Stimulated activated CD8-positive, alpha-beta memory T cell treated with anti-CD3 and anti-CD28 coated beads, Interleukin-7, amount 100 ng/mL, for 4 hours (primary cell): Measurements from ENCODE around the gene RNF112.
"Not testable (repeated sequence)": the region's sequence is repeated elsewhere in the genome, so short reads cannot be mapped to it uniquely, and the experiment has no call there.

Experiments
- DNase-seq, 2 donors: peaks; one replicate each; pipeline ENCODE4 v3.0.0-alpha.2; 2020; ENCODE audit warnings: low read depth in 2 of 2

RNF112 gene

DNA sequence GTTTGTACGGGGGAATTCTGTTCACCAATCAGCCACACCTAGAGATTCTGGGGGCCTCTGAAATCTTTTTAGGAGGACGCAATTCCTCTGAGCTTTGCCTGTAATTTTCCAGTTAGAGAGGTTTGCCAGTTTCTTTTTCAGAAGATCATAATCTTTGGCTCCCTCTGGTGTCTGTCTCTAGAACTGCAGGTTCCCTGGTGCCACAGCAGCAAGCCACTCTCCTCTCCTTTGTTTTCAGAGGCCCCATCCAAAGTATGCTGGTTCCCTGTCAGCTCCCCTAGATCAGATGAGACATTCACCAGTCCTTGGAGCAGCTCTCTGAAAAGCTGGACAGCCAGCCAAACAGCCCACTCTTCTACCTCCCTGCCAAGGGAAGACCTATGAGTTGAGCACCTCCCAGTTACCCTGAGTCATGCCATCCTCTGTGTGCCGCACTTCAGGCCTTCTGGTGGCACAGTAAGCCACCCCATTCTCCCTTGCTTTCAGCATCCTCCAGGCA, 36.1 kb downstream of the RNF112 start:
- peak; percentile 17 to 52 for DNase-seq

DNA sequence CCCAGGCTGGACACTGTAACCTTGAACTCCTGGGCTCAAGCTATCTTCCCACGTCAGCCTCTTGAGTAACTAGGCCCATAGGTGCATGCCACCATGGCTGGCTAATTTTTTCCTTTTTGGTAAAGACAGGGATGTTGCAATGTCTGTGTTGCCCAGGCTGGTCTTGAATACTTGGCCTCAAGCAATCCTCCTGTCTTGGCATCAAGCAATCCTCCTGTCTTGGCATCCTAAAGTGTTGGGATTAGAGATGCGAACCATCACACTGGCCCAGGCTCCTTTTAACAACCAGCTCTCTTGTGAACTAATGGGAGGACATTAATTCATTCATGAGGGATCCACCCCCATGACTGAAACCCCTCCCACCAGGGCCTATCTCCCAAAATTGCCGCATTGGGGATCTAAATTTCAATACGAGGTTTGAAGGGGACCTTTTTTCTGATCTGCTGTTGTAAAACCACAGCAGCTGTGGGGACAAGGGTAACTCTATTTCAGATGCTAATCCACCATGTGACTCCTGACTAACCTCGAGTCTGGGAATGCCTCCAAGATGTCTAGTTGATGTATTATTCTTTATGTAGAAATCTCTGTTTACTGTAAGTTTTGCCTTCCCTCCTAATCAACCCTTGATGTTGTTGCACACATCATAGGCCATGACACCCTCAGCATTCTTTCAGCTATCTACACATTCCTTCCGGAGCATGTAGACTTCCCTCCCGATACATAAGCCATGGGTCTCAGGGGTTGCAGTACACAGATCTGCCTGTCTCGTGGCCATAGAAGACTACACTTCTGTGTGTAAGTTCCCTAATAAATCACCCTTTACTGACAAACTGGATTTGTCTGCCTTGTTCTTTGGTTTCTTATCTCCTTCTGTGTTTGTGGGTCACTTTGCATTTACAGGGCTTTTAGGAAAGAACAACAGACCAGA, 37.6 kb downstream of the RNF112 start:
- DNase-seq: no peak

DNA sequence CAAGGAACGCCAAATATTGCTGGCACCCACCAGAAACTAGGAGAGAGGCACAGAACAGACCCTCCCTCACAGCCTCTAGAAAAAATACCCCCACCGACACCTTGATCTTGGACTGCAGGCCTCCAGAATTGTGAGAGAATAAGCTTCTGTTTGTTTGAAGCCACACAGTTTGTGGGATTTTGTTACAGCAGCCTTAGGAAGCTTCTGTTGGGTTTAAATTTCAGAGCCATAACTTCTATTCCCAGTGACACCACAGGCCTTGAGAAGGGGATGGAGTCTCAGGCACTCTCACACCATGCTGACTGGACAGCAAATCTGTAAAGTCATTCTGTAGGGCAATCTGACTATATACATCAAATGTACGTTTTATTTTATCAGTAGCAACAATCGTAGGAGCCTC, 38.6 kb downstream of the RNF112 start:
- no peak for DNase-seq

DNA sequence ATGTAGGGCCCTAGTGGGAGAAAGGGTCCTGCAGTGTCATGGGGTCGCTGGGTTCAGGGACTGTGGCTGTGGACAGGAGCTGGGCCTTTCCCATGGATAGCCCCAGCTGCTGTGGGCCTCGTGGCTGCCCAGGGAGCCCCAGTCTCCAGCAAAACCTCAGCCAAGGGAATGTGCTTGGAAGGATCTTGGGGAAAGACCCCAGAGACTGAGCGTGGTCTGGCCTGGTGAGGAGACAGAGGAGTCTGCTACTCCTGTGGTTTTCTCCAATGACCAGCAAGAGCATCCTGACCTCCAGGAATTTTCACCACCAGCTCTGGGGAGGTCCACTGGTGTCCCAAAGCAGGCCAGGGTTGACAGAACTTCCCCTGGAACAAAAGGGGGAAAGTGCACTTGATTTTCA, 42.3 kb downstream of the RNF112 start:
- no peak for DNase-seq

DNA sequence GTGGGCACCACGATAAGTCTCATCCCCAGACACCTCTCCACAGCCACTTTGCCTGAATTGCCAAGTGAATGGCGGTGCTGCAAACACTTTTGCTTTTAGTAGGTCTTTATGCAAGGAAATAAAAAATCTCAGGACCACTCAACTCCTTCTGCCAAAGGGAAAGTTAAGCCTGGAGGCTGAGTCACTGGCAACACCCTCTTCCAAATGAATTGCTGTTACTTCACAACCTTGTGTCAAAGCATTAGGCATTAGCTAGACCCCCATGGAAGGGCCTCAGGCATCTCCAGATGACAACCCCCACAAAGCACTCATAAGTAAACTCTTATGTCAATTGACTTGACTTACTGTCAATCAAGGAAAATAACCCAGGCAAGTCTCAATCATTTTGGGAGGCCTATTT, 43.0 kb downstream of the RNF112 start:
- no peak for DNase-seq

DNA sequence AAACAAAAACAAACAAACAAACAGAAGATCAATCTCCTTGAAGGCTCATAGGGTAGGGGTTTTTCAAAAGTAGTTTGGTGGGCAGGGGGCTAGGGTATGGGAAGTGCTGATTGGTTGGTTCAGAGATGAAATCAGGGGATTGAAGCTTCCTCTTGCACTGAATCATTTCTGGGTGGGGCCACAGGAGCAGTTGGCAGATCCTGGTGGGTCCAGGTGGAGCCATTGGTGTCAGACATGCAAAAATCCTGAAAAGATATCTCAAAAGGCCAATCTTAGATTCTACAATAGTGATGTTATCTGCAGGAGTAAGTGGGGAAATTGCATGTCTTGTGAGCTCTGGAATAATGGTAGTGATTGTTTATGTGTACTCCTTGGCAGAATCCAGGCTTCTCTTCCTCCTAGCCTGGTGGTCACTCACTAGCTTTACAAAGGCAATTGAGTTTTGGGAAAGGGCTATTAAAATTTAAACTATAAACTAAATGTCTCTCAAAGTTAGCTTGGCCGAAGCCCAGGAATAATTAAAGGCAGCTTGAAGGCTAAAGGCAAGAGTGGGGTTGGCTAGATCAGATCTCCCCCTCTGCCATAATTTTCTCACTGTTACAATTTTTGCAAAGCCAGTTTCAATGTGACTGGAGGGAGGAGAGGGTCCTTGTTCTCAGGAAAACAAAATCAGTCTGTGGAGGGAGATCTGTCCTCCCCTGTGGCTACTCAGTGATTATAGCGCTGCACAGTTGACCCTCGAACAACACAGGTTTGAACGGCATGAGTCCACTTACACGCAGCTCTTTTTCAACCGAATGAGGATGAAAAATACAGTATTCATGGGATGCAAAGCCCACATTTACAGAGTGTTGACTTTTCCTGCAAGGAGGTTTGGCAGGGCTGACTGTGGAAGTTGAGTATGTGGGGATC, 45.2 kb downstream of the RNF112 start:
- DNase-seq: no peak

DNA sequence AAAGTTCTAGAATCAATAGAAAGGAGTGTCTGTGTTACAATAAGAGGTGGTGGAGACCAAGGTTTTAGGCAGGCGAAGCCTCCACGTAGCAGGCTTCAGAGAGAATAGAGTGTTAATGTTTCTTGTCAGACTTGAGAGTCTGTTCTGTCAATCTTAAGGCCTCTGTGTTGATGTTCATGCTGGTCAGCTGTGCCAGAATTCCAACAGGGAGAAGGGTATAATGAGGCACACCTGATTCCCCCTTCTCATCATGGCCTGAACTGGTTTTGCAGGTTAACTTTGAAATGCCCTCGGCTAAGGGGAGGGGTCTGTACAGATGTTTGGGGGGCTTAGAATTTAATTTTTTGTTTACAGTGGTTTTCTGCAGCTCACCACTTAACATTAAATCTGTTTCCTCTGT, 46.0 kb downstream of the RNF112 start:
- no peak for DNase-seq

DNA sequence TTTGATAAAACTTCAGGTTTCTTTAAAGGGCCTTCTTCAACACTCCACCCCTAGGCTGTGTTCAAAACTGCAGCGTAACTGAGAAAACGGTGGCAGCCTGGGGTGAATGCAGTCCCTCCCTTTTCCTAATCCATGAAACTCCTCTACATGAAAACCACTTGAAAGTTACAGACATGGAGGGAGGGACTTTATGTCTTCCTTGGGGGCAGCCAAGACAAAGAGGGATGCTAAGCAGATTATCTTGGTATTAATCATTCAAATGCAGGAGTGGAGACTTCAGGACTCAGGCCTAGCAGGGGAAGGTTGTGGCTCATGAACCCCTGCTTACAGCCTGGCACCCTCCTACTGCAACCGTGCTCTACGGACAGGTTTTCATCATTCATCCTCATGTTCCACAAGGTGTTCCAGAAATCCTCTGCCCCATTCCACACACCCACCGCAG, 46.8 kb downstream of the RNF112 start:
- no peak for DNase-seq

DNA sequence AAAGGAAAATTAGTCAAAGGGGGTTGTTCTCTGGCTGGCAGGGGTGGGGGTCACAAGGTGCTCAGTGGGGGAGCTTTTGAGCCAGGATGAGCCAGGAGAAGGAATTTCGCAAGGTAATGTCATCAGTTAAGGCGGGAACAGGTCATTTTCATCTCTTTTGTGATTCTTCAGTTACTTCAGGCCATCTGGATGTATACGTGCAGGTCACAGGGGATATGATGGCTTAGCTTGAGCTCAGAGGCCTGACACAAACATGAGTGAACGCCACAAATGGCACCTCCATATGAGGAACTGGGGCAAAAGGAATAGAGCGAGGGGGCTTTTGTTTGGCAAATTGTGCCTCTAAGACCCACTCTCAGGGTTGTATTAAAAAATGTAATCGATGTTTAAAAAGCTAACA, 47.4 kb downstream of the RNF112 start:
- not testable (repeated sequence) for DNase-seq

DNA sequence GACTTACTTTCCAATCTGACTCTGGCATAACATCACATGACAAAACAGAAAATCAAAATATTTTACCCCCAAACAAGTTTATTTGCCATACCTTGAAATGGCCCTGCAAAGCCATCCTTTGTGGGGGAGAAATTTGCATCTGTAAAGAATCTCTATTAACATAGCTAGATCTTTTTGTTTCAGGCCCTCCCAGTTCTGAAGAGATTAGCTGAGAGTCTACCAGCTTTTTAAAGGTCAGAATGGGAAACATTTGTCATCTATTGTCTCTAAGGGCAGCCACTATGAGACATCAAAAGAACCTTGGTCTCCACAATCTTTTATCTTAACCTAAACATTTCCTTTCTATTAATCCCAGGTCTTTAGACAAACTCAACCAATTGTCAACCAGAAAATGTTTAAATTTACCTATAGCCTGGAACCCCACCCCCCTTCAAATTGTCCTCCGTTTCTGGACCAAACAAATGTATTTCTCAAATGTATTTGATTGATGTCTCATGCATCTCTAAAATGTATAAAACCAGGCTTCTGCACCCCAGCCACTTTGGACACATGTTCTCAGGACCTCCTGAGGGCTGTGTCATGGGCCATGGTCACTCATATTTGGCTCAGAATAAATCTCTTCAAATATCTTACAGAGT, 48.1 kb downstream of the RNF112 start:
- not testable (repeated sequence) for DNase-seq

DNA sequence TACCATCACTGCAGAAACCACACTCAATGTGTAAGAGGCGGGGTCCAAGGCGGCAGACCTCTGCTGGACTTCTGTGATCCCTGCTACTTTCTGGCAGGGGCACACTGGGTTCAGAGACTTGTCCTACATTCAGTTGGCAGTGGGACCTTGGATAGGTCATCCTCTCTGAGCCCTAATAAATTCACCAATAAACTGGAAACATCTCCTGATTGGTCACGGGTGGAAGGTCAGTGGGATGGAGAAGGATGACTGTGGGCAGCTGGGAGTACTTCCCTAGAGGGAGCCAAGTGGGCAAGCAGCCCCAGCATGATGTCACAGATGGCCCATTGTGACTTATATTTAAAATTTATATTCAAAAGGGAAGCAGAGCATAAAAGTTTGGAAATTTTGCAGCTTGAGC, 49.7 kb downstream of the RNF112 start:
- DNase-seq: no peak

DNA sequence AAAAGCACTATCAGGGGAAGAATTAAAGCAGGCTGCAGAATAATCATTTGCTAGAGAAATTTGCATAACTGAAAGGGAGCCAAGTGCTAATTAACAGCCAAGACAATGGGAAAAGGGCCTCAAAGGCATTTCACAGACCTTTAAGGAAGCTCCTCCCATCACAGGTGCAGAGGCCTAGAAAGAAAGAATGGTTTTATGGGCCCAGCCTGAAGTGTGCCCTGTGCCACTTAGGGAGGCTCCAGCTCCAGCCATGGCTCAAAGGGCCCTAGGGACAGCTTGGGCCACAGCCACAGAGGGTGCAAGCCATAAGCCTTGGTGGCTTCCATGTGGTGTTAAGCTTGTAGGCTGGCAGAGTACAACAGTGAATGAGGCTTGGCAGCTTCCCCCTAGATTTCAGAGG, 50.1 kb downstream of the RNF112 start:
- DNase-seq: no peak

DNA sequence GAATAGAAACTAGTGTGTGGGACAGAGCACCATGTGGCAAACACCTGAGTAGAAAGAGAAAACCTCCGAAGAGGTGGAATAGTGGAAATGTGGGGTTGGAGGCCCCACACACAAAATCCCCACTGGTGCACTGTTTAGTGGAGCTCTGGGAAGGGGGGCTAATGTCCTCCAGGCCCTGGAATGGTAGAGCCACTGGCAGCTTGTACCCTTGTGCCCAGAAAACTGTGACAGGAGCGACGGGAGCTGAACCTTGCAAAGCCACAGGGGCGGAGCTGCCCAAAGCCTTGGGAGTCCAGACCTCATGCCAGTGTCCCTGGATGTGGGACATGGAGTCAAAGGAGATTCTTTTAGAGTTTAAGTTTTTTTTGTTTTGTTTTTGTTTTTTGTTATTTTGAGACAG, 50.6 kb downstream of the RNF112 start:
- no peak for DNase-seq

DNA sequence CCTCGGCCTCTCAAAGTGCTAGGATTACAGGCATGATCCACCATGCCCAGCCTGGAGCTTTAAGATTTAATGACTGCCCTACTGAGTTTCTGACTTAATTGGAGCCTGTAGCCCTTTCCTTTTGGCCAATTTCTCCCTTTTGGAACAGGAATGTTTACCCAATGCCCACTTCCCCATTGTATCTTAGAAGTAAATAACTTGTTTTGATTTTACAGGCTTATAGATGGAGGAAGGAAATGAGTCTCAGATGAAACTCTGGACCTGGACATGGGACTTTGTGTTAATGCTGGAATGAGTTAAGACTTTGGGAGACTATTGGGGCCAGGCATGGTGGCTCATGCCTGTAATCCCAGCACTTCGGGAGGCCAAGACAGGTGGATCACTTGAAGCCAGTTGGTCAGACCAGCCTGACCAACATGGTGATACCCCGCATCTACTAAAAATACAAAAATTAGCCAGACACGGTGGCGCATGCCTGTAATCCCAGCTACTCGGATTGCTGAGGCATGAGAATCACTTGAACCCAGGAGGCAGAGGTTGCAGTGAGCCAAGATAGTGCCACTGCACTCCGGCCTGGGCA, 51.5 kb downstream of the RNF112 start:
- not testable (repeated sequence) for DNase-seq

DNA sequence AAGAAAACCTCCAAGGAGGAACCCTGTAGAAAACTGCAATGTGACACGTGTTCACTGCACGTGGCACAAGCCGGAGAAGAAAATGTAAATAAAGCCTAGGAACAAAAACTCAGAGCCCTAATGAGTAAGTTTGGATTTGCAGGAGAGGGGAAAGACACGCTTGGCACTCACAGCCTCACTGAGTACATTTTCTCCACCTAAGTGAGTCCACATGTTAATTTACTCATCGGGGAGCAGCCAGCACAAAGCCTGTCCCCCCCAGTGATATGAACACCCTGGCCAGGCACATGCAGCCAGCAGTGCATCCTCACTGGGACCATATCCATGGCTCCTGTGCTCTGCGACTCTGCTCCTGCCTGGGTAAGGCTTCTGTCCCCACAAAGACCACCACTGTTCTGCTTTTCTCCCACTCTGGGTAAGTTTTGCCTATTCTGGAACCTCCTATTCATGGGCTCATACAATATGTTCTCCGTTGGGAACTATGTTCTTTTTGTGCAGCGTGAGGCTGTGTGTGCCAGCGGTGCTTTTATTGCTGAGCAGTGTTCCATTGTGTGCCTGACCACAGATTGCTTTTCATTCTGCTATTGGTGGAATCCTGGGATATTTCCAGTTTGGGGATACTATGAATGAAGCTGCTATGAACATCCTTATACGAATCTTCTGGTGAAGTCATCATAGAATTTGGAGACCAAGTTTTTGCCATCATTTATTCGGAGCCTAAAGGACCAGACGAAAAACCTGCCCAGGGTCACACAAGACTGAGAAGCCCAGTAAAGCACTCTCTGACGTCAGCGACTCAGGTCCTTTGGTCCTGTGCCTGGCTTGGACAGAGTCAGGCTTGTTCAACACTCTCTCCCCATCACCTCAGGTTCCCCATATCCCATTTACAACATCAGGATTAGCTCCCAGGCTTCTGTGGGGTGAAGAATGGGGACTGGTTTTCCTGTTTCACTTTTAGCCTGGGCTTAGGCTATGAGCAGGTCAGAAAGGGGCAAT, 53.3 kb downstream of the RNF112 start:
- no peak for DNase-seq
